ENCODE results near the gene MYLK.

The MYLK gene

DNA sequence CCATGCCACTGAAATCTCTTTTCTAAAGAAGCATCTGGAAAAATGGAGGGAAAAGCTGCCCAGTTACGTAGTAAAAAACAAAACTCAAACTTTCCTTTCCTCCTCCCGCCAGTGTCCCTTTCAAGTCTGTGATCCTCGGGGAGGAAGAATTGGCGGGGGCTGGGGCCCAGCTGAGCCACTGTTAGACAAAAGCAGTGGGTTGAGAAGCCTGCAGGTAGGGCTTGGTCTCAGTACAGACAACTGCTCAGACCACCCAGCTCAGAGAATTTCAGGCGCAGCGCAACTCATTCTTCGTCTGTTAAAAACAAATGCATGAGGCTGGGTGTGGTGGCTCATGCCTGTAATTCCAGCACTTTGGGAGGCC, 117.1 kb downstream of the MYLK start:
- Histone ChIP-seq H2AFZ (ENCODE audit: low read length) (no peak overlapping the region), H3K4me2 (ENCODE audit: low read depth, low read length, poor library complexity, severe bottlenecking) (no peak overlapping the region), H3K4me3 (ENCODE audit: low read length, poor library complexity, severe bottlenecking) (no peak overlapping the region), H3F3A (ENCODE audit: low read depth) (no peaks in the 10 kb centered on the region), H3K79me2 (ENCODE audit: insufficient read depth, low read length) (no peaks in the 10 kb centered on the region), H3K36me3 (ENCODE audit: insufficient read depth, low read length) (no peaks in the 10 kb centered on the region), H3K9me2 (replicated peaks; ENCODE audit: low read depth, low read length) (no peaks in the 10 kb centered on the region), H3K27me3 (ENCODE audit: insufficient read depth, low read length, poor library complexity, severe bottlenecking) (no peaks in the 10 kb centered on the region), H3K4me1 (ENCODE audit: insufficient read depth, low read length, poor library complexity, severe bottlenecking) (peaks cover 25% of the 10 kb centered on the region), H4K20me1 (ENCODE audit: insufficient read depth, low read length, poor library complexity, severe bottlenecking) (no peaks in the 10 kb centered on the region), H3K9me3 (ENCODE audit: insufficient read depth, low read depth, low read length) (no peaks in the 10 kb centered on the region), H3K9ac (ENCODE audit: low read depth, low read length, poor library complexity, severe bottlenecking) (no peak overlapping the region)
- TF ChIP-seq, protein P1, sequence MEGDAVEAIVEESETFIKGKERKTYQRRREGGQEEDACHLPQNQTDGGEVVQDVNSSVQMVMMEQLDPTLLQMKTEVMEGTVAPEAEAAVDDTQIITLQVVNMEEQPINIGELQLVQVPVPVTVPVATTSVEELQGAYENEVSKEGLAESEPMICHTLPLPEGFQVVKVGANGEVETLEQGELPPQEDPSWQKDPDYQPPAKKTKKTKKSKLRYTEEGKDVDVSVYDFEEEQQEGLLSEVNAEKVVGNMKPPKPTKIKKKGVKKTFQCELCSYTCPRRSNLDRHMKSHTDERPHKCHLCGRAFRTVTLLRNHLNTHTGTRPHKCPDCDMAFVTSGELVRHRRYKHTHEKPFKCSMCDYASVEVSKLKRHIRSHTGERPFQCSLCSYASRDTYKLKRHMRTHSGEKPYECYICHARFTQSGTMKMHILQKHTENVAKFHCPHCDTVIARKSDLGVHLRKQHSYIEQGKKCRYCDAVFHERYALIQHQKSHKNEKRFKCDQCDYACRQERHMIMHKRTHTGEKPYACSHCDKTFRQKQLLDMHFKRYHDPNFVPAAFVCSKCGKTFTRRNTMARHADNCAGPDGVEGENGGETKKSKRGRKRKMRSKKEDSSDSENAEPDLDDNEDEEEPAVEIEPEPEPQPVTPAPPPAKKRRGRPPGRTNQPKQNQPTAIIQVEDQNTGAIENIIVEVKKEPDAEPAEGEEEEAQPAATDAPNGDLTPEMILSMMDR (conservative IDR thresholded peaks at IDR 0.05; ENCODE audit: low read length): no peak
- no peak for TF ChIP-seq EZH2phosphoT487 (IDR thresholded peaks at IDR 0.05; ENCODE audit: borderline replicate concordance)

DNA sequence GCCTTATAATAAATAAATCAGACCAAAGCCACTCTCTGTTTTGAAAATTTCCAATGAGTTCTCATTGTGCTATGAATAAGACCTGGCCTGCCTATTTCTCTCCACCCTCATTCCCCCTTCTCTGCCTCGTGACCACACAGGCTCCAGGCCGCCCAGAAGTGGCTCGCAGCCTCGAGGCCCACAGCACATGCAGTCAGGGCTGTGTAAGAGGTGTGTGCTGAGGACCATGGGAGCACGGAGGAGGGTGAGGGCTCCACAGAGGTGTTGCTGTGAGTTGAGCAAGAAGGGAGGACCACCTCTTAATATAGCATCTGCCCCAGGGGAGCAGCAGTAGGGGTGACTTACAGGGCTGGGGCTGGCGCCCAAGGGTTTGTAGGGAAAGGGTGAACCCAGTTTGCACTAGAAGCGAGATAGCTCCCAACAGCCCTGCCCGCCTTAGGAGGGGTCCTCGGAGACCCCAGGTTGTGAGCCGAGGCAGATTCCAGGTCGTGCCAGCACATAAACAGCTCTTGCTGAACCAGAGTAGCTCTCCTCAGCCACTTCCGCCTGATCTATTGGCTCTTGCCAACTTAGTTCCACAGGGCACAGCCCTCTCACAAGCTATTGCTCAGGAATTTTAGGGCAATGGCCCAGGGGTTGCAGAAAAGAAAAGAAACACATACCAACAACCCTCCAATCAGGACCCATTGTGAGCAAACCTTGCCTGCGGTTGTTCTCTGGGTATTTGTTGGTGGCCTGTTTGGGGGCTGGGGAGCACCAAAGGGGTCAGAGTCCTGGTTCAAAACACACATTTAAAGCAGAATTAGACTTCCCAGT, 117.7 kb downstream of the MYLK start:
- H2AFZ ChIP-seq (ENCODE audit: low read length): no peak overlapping the region
- TF ChIP-seq EZH2phosphoT487 (IDR thresholded peaks at IDR 0.05; ENCODE audit: borderline replicate concordance): no peak
- TF ChIP-seq, protein P1 (conservative IDR thresholded peaks at IDR 0.05; ENCODE audit: low read length): no peak
- no peaks in the 10 kb centered on the region for H3F3A ChIP-seq (ENCODE audit: low read depth)
- H3K79me2 ChIP-seq (ENCODE audit: insufficient read depth, low read length): no peaks in the 10 kb centered on the region
- H4K20me1 ChIP-seq (ENCODE audit: insufficient read depth, low read length, poor library complexity, severe bottlenecking): no peaks in the 10 kb centered on the region
- no peaks in the 10 kb centered on the region for H3K9me2 ChIP-seq (replicated peaks; ENCODE audit: low read depth, low read length)
- no peak overlapping the region for H3K4me3 ChIP-seq (ENCODE audit: low read length, poor library complexity, severe bottlenecking)
- H3K4me2 ChIP-seq (ENCODE audit: low read depth, low read length, poor library complexity, severe bottlenecking): no peak overlapping the region
- no peak overlapping the region for H3K9ac ChIP-seq (ENCODE audit: low read depth, low read length, poor library complexity, severe bottlenecking)
- no peaks in the 10 kb centered on the region for H3K27me3 ChIP-seq (ENCODE audit: insufficient read depth, low read length, poor library complexity, severe bottlenecking)
- peaks cover 25% of the 10 kb centered on the region for H3K4me1 ChIP-seq (ENCODE audit: insufficient read depth, low read length, poor library complexity, severe bottlenecking)
- H3K36me3 ChIP-seq (ENCODE audit: insufficient read depth, low read length): no peaks in the 10 kb centered on the region
- H3K9me3 ChIP-seq (ENCODE audit: insufficient read depth, low read depth, low read length): no peaks in the 10 kb centered on the region

DNA sequence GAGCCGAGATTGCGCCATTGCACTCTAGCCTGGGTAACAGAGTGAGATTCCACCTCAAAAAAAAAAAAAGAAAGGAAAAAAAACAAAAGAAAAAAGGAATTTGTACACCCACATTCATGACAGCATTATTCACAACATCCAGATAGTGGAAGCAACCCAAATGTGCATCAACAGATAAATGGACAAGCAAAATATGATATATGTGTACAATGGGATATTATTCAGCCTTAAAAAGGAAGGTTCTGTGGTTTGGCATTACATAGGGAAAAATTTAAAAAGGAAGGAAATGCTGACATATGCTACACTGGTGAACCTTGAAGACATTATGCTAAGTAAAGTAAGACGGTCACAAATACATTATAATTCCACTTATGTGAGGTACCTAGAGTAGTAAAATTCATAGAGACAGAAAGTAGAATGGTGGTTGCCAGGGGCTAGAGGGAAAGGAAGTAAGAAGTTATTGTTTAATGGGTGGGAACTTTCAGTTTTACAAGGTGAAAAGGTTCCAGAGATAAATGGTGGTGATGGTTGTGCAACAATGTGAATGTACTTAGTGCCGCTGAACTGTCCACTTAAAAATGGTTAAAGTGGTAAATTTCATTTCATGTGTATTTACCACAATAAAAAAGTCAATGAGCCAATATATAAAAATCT, 118.5 kb downstream of the MYLK start:
- Histone ChIP-seq H3K79me2 (ENCODE audit: insufficient read depth, low read length) (no peaks in the 10 kb centered on the region), H3K36me3 (ENCODE audit: insufficient read depth, low read length) (no peaks in the 10 kb centered on the region), H3F3A (ENCODE audit: low read depth) (no peaks in the 10 kb centered on the region), H3K4me2 (ENCODE audit: low read depth, low read length, poor library complexity, severe bottlenecking) (no peak overlapping the region), H3K27me3 (ENCODE audit: insufficient read depth, low read length, poor library complexity, severe bottlenecking) (no peaks in the 10 kb centered on the region), H3K9me2 (replicated peaks; ENCODE audit: low read depth, low read length) (no peaks in the 10 kb centered on the region), H4K20me1 (ENCODE audit: insufficient read depth, low read length, poor library complexity, severe bottlenecking) (no peaks in the 10 kb centered on the region), H3K9me3 (ENCODE audit: insufficient read depth, low read depth, low read length) (no peaks in the 10 kb centered on the region), H3K4me1 (ENCODE audit: insufficient read depth, low read length, poor library complexity, severe bottlenecking) (peaks cover 25% of the 10 kb centered on the region), H3K9ac (ENCODE audit: low read depth, low read length, poor library complexity, severe bottlenecking) (no peak overlapping the region), H2AFZ (ENCODE audit: low read length) (no peak overlapping the region), H3K4me3 (ENCODE audit: low read length, poor library complexity, severe bottlenecking) (no peak overlapping the region)
- TF ChIP-seq, protein P1 (conservative IDR thresholded peaks at IDR 0.05; ENCODE audit: low read length): no peak
- no peak for TF ChIP-seq EZH2phosphoT487 (IDR thresholded peaks at IDR 0.05; ENCODE audit: borderline replicate concordance)

All from Loucy (cell line).